ENCODE results near the gene NOS1AP.

- TF ChIP-seq, protein P1, sequence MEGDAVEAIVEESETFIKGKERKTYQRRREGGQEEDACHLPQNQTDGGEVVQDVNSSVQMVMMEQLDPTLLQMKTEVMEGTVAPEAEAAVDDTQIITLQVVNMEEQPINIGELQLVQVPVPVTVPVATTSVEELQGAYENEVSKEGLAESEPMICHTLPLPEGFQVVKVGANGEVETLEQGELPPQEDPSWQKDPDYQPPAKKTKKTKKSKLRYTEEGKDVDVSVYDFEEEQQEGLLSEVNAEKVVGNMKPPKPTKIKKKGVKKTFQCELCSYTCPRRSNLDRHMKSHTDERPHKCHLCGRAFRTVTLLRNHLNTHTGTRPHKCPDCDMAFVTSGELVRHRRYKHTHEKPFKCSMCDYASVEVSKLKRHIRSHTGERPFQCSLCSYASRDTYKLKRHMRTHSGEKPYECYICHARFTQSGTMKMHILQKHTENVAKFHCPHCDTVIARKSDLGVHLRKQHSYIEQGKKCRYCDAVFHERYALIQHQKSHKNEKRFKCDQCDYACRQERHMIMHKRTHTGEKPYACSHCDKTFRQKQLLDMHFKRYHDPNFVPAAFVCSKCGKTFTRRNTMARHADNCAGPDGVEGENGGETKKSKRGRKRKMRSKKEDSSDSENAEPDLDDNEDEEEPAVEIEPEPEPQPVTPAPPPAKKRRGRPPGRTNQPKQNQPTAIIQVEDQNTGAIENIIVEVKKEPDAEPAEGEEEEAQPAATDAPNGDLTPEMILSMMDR (IDR thresholded peaks at IDR 0.05; ENCODE audit: low read depth, low read length, poor library complexity, severe bottlenecking), result no peak
- TF ChIP-seq EZH2phosphoT487 (IDR thresholded peaks at IDR 0.05; ENCODE audit: borderline replicate concordance, low read length), result no peak
Observed at GRCh38 chr1:162128693-162129356, 59.3 kb downstream of the NOS1AP start.

Data from DOHH2 (cell line).